GM12874 (cell line): ENCODE measurements around the gene PRKAR1A.

Source experiments
- TF ChIP-seq, protein P1 (sequence below): IDR thresholded peaks from 2 replicates; pipeline ENCODE4 v1.5.1; 2011; ENCODE audit warnings: low read depth, mild to moderate bottlenecking, control low read depth, low read length, moderate library complexity; ENCODE audit not compliant: insufficient read depth

PRKAR1A gene

DNA sequence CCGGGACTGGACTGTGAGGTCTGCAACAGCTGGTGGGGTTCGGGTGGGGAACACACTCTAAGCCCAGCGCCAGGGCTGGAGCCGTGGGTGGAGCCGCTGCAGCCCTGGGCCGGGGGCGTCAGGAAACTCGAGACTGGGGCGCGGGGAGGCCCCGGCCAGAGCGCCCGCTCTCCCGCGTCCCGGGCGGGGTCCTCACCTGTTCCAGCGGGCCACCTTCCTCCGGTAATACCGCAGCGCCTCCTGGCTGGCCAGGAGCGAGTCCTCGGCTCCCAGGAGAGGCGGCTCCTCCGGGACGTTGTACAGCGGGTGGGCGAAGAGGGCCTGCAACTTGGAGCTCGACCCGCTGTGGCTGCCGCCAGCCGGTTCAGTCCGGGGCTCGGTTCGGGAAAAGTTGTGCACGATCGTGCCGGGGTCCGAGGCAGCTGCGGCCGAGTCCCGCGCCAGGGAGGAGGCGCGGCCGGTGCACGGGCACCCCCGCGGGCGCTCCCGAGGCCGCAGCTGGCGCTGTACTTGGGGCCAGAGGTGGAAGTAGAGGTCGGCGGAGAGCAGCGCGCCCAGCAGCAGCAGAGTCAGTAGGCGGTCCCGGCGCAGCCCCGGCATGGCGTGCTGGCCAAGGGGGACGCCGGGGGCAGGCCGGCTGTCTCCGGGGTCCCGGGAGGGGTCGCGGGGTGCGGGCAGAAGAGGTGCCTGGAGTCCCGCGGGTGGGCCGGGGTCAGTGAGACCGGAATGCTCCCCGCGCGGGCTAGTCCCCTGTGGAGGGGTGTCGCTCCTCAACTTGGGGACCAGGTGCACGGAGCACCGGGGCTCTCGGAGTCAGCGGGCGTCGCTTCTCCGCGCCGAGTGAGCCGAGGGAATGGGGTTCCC, 88.1 kb downstream of the PRKAR1A start:
- TF ChIP-seq, protein P1, sequence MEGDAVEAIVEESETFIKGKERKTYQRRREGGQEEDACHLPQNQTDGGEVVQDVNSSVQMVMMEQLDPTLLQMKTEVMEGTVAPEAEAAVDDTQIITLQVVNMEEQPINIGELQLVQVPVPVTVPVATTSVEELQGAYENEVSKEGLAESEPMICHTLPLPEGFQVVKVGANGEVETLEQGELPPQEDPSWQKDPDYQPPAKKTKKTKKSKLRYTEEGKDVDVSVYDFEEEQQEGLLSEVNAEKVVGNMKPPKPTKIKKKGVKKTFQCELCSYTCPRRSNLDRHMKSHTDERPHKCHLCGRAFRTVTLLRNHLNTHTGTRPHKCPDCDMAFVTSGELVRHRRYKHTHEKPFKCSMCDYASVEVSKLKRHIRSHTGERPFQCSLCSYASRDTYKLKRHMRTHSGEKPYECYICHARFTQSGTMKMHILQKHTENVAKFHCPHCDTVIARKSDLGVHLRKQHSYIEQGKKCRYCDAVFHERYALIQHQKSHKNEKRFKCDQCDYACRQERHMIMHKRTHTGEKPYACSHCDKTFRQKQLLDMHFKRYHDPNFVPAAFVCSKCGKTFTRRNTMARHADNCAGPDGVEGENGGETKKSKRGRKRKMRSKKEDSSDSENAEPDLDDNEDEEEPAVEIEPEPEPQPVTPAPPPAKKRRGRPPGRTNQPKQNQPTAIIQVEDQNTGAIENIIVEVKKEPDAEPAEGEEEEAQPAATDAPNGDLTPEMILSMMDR = no peak
